ENCODE results near the gene NSMCE1.
"Not testable (repeated sequence)": the region's sequence is repeated elsewhere in the genome, so short reads cannot be mapped to it uniquely, and the experiment has no call there.

NSMCE1 gene

GRCh38 chr16:27302126-27302525 lies 33.6 kb upstream of the NSMCE1 start:
- DNase-seq: no peak

- no peak for DNase-seq
Observed at GRCh38 chr16:27301236-27301861, 32.8 kb upstream of the NSMCE1 start.

DNA sequence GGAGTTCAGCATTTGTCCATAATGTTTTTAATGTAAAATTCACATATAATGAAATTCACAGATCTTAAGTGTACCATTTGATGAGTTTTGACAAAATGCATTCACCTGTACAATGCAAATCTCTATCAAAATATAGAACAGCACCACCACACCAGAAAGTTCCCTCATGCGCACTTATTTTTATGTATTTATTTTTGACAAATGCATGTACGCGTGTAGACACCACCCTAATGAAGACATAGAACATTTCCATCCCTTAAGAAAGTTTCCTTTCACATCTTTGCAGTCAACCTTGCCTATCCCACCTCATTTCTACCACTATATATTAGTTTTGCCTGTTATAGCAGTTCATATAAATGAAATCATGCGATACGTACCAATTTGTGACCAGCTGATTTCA lies 29.6 kb upstream of the NSMCE1 start:
- no peak for DNase-seq

GRCh38 chr16:27293343-27293742 lies 24.8 kb upstream of the NSMCE1 start:
- DNase-seq: no peak

- DNase-seq: no peak
Observed at GRCh38 chr16:27291722-27292240, 23.2 kb upstream of the NSMCE1 start.

DNA sequence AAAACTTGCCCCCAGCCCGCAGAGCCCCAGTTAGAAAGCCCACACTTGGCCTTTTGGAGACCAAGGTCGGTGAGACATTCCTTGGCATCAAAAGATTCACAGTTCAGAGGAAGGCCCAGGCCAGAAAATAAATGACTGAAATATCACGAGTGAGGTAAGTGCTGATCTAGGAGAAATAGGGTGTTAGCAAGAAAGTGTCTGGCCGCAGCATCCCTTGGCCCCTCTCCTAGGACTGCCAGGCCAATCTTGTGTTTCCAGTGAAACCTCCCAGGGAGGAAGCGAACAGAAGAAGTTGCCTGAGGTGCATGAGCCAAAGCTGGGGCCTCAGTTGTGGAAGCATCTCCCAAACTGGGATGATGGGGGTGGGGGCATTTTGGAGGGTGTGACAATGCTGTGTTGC lies 22.5 kb upstream of the NSMCE1 start:
- no peak for DNase-seq

DNA sequence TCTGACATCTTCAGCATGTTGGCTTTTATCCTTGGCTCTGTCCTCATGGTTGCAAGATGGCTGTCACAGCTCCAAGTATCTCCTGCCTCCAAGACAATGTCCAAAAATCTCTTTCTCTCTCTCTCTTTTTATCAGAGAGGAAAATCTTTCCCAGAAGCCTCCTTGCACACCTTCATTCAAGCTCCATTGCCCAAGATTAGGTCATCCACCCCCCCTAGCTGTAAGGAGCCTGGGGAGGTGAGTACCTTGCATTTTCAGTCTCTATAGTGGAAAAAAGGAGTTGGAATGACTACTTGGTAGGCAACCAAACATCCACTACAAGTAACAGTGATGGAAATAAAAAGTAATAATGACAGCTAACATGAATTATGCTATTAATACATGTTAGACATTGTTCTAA lies 22.0 kb upstream of the NSMCE1 start:
- no peak for DNase-seq

DNA sequence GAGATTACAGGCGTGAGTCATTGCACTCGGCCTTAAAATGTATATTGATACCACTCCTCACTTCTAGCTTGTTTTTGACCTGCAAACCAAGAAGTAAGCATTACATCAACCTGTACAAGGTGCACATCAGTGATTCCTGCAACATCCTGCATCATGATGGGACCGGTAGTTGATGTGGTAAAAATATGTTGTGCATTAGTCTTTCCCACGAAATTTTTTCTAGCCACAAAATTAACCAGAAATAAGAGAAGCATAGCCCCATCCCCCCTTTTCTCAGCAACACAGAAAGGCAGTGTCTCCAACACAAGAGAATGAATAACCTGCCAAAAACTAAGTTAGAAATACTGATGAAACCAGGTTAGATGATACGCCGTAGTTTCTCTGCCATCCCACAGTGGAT lies 21.1 kb upstream of the NSMCE1 start:
- no peak for DNase-seq

DNA sequence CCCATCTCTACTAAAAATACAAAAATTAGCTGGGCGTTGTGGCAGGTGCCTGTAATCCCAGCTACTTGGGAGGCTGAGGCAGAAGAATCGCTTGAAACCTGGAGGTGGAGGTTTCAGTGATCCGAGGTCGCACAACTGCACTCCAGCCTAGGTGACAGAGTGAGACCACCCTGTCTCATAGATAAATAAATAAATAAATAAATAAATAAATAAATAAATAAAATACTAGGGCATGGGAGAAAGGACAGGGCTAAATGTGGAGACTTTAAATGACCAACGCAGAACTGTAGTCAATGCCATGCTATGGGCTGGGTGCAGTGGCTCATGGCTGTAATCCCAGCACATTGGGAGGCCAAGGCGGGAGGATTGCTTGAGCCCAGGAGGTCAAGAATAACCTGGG lies 19.7 kb upstream of the NSMCE1 start:
- not testable (repeated sequence) for DNase-seq

DNA sequence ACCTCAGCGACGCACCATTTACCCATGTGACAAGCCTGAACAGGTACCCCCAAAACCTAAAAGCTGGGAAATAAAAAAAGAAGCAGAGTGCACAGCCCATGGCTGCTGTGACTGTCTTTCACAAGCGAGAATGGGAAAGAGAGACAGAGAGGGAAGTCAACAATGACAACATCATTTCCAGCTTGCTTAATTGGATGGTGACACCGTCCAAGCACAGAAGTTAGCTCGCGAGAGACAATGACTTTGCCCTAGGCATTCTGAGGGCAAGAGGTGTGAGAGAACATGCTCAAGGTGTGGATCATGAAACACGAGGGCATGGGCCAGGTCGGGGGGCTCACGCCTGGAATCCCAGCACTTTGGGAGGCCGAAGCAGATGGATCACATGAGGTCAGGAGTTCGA lies 19.3 kb upstream of the NSMCE1 start:
- DNase-seq: no peak

GRCh38 chr16:27287051-27287811 lies 18.7 kb upstream of the NSMCE1 start:
- no peak for DNase-seq

- no peak for DNase-seq
Observed at GRCh38 chr16:27286451-27286850, 17.9 kb upstream of the NSMCE1 start.

DNA sequence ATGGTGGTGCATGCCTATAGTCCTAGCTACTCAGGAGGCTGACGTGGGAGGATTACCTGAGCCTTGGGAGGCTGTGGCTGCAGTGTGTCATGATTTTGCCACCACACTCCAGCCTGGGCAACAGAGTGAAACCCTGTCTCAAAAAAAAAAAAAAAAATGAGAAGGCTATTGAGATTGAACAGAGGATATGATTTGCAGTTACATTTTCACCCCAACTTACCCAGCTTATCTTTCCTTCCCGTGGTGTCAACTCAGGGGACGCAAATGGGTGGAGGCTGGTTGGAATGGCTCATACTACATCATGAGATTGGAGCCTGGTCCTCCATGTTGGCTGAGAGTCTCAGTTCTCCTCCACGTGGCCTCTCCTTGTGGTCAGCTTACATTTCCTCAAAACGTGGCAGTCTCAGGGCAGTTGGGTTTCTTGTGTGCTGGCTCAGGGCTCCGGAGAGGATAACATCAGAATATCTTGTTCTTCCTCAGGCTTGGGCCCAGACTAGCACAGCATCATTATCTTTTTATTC lies 17.2 kb upstream of the NSMCE1 start:
- DNase-seq: no peak

DNA sequence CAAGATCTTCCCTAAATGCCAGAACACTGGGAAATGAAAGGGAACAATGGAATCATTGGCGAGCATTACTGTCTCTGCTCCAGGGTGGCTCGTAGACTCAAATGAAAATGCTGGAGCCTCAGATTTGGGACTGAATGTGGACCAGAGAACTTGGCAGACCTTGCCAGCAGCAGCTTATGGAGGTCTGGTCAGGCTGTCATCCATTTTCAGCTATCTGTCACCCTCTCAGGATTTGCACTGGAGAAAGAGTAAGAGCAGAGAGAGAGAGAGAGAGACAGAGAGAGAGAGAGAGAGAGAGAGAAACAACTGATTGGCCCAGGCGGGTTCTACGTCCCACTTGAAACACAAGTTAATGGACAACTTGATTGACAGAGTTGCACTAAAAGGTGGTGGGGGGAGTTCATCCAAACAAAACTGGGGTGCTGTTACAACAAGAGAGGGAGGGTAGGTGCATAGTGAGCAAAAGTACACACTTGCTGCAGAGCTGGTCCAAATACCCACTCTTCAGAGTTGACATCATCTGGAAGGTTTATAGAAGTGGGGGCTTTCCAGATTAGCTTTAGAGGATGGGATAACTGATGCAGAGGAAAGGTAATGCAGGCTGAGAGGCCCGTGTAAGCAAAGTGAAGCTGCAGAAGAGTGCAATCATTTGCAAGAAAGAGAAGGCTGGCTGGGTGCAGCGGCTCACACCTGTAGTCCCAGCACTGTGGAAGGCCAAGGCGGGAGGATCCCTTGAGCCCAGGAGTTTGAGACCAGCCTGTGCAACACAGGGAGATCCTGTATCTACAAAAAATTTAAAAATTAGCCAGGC lies 16.5 kb upstream of the NSMCE1 start:
- no peak for DNase-seq

DNA sequence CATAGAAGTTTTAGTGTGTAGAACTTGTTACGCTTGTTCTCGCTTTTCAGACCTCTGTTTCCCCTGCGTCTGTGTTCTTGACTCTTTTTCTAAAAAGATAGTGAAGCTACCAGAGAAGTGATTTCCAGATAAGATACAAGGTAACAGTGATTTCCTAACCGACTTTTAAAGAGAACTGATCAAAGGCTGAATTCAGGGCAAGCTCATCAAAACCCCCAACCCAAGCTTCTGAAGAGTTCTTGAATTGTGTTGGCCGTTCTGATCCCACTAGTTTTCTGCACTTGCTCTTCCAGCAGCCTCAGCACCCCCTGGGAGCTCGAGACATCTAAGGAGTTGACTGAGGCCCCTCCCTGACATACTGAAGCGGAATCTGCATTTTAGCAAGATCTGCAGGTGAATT lies 12.7 kb upstream of the NSMCE1 start:
- DNase-seq: no peak

DNA sequence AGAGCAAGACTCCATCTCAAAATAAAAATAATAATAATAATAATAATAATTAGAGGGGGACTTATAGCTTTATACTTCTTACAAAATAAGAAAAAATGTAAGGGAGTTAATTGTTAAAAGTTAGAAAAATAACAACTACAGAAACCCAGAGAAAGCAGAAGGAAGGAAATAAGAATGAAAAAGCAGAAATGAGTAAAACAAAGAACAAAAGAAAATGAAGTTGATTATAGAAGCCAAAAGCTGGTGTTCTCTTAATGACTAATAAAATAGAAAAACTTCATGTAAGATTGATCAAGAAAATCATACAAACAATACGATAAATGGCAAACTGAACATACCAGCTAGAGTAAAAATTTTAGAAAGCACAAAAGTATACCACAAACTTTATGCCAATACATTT lies 6.8 kb upstream of the NSMCE1 start:
- DNase-seq: no peak

DNA sequence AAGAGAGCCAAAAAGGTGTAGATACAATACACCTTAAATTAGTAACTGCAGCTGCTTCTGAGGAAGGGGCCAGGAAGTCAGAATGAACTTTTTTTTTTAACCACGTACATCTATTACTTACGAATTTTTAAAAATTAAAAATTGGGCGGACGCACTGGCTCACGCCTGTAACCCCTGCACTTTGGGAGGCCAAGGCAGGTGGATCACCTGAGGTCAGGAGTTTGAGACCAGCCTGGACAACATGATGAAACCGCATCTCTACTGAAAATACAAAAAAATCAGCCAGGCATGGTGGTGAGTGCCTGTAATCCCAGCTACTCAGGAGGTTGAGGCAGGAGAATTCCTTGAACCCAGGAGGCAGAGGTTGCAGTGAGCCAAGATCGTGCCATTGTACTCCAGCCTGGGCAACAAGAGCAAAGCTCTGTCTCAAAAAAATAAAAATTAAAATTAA lies 5.9 kb upstream of the NSMCE1 start:
- DNase-seq: not testable (repeated sequence)

- DNase-seq: peak; percentile 41
Observed at GRCh38 chr16:27273670-27274423, 5.3 kb upstream of the NSMCE1 start.

- DNase-seq: no peak
Observed at GRCh38 chr16:27273330-27273669, 4.7 kb upstream of the NSMCE1 start.

DNA sequence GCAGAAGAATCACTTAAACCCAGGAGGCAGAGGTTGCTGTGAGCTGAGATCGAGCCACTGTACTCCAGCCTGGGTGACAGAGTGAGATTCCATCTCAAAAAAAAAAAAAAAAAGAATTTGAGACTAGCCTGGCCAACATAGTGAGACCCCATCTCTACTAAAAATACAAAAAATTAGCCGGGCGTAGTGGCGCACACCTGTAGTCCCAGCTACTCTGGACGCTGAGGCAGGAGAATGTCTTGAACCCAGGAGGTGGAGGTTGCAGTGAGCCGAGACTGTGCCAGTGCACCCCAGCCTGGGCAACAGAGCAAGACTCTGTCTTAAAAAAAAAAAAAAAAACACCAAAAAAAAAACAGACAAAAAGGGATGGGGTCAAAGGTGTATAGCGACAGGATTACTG lies 4.1 kb upstream of the NSMCE1 start:
- DNase-seq: not testable (repeated sequence)

- DNase-seq: no peak
Observed at GRCh38 chr16:27272076-27272475, 3.5 kb upstream of the NSMCE1 start.

DNA sequence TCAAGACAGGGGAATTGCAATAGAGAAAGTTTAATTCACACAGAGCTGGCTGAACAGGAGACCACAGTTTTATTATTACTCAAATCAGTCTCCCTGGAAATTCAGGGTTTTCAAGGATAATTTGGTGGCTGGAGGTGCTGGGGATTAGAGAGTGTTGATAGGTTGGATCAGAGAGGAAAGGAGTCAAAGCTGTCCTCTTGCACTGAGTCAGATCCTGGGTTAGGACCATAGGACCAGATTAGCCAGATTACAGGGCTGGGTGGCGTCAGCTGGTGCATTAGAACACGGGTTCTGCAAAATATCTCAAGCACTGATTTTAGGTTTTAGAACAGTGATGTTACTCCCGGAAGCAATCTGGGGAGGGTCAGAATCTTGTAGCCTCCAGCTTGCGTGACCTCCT lies 1.8 kb upstream of the NSMCE1 start:
- no peak for DNase-seq
